ENCODE data around the gene MBTPS1. TPM values are rescaled to one million over a fixed set of nuclear protein-coding genes. Genes with fewer than 3 reads are reported as not detected.

The MBTPS1 gene
- total and polyA plus RNA-seq, 2 donors (not counting 1 experiment from before 2014, with no cell fraction given): 80.3 to 109 TPM

DNA sequence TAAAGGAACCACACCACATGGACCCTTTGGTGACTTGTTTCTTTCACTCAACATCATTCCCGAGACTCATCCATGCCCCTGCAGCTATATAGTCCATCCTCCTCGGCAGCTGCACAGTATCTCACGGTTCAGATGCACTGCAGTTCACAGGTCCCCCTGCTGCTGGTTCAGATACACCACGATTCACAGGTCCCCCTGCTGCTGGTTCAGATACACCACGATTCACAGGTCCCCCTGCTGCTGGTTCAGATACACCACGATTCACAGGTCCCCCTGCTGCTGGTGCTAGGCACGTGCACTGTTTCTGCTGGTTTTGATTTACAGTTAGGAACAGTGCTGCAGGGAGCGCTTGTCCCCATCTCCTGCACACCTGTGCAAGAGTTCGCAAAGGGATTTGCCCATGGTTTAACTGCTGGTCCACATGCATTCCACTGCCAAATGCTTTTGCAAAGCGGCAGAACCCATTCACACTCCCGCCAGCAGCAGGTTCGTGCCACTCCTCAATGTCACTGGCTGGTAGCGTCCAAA lies 24.5 kb upstream of the MBTPS1 start:
- H3K9ac ChIP-seq (ENCODE audit: insufficient read depth, low read length): no peak overlapping the region
- H3K79me2 ChIP-seq (ENCODE audit: control insufficient read depth, insufficient read depth, low read length): peaks cover 14% of the 10 kb centered on the region
- no peaks in the 10 kb centered on the region for H3K9me3 ChIP-seq (ENCODE audit: control insufficient read depth, insufficient read depth, low read depth, low read length)
- no peak overlapping the region for H3K4me2 ChIP-seq (ENCODE audit: extremely low read depth, insufficient read depth, low read length)
- H2AFZ ChIP-seq (ENCODE audit: low read length): no peak overlapping the region
- H4K20me1 ChIP-seq (ENCODE audit: control insufficient read depth, extremely low read depth, insufficient read depth, low read length): no peaks in the 10 kb centered on the region
- no peaks in the 10 kb centered on the region for H3K27me3 ChIP-seq (ENCODE audit: control insufficient read depth, insufficient read depth, low read length)
- peaks cover 2% of the 10 kb centered on the region for H3K4me1 ChIP-seq (ENCODE audit: control insufficient read depth, extremely low read depth, insufficient read depth, low read length)
- no peak for TF ChIP-seq EZH2 (IDR thresholded peaks at IDR 0.05; ENCODE audit: low read length, missing control alignments)
- TF ChIP-seq, protein P1, sequence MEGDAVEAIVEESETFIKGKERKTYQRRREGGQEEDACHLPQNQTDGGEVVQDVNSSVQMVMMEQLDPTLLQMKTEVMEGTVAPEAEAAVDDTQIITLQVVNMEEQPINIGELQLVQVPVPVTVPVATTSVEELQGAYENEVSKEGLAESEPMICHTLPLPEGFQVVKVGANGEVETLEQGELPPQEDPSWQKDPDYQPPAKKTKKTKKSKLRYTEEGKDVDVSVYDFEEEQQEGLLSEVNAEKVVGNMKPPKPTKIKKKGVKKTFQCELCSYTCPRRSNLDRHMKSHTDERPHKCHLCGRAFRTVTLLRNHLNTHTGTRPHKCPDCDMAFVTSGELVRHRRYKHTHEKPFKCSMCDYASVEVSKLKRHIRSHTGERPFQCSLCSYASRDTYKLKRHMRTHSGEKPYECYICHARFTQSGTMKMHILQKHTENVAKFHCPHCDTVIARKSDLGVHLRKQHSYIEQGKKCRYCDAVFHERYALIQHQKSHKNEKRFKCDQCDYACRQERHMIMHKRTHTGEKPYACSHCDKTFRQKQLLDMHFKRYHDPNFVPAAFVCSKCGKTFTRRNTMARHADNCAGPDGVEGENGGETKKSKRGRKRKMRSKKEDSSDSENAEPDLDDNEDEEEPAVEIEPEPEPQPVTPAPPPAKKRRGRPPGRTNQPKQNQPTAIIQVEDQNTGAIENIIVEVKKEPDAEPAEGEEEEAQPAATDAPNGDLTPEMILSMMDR (conservative IDR thresholded peaks at IDR 0.05 in 1 of 2, IDR thresholded peaks at IDR 0.05 in 1 of 2; ENCODE audit: low read depth in 1 of 2, low read length in 2 of 2): no peak
- H3K36me3 ChIP-seq (ENCODE audit: control insufficient read depth, insufficient read depth, low read length): no peaks in the 10 kb centered on the region
- no peak for DNase-seq (ENCODE audit: low read depth in 2 of 2)
- H3K4me3 ChIP-seq (replicated peaks in 1 of 4; ENCODE audit: control extremely low read depth in 1 of 4, insufficient read depth in 1 of 4, low read depth in 3 of 4, low read length in 4 of 4): no peak overlapping the region
- H3K27ac ChIP-seq (ENCODE audit: insufficient read depth, low read length): no peak overlapping the region

DNA sequence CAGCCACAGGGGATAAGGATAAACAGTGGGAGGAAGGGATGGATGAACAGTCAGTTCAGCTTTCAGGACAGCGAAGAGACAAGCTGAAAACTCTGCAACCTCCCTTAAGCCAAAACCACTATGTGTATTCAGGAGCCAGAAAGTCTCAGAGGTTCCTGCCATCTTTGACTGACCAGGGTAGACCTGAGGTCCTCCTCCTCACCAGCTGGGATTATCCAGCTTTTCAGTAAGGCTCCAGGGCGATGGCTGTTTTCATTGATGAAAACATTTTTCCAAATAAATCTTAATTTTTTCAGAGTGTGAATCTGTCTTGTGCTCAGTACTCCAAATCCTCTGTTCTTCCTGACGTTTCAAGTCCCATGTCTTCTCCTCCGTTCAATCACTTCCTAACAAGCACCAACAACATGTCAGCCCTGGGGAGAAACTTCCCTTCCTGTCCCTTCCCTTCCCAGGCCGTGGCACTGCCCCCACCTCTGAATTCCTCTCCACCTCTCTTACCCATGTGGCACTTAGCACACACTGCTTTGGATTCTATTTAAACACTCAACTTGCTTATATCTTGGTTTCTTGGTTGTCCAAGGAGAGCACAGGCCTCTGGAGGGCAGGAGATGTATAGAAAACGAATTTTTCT lies 23.0 kb upstream of the MBTPS1 start:
- Histone ChIP-seq H2AFZ (ENCODE audit: low read length) (no peak overlapping the region), H3K4me1 (ENCODE audit: control insufficient read depth, extremely low read depth, insufficient read depth, low read length) (no peaks in the 10 kb centered on the region), H3K36me3 (ENCODE audit: control insufficient read depth, insufficient read depth, low read length) (no peaks in the 10 kb centered on the region), H3K4me2 (ENCODE audit: extremely low read depth, insufficient read depth, low read length) (no peak overlapping the region), H3K9ac (ENCODE audit: insufficient read depth, low read length) (no peak overlapping the region), H3K4me3 (replicated peaks in 1 of 4; ENCODE audit: control extremely low read depth in 1 of 4, insufficient read depth in 1 of 4, low read depth in 3 of 4, low read length in 4 of 4) (no peak overlapping the region), H3K9me3 (ENCODE audit: control insufficient read depth, insufficient read depth, low read depth, low read length) (no peaks in the 10 kb centered on the region), H3K27ac (ENCODE audit: insufficient read depth, low read length) (no peak overlapping the region), H3K27me3 (ENCODE audit: control insufficient read depth, insufficient read depth, low read length) (no peaks in the 10 kb centered on the region), H4K20me1 (ENCODE audit: control insufficient read depth, extremely low read depth, insufficient read depth, low read length) (no peaks in the 10 kb centered on the region), H3K79me2 (ENCODE audit: control insufficient read depth, insufficient read depth, low read length) (peaks cover 14% of the 10 kb centered on the region)
- no peak for TF ChIP-seq EZH2 (IDR thresholded peaks at IDR 0.05; ENCODE audit: low read length, missing control alignments)
- DNase-seq (ENCODE audit: low read depth in 2 of 2): no peak

DNA sequence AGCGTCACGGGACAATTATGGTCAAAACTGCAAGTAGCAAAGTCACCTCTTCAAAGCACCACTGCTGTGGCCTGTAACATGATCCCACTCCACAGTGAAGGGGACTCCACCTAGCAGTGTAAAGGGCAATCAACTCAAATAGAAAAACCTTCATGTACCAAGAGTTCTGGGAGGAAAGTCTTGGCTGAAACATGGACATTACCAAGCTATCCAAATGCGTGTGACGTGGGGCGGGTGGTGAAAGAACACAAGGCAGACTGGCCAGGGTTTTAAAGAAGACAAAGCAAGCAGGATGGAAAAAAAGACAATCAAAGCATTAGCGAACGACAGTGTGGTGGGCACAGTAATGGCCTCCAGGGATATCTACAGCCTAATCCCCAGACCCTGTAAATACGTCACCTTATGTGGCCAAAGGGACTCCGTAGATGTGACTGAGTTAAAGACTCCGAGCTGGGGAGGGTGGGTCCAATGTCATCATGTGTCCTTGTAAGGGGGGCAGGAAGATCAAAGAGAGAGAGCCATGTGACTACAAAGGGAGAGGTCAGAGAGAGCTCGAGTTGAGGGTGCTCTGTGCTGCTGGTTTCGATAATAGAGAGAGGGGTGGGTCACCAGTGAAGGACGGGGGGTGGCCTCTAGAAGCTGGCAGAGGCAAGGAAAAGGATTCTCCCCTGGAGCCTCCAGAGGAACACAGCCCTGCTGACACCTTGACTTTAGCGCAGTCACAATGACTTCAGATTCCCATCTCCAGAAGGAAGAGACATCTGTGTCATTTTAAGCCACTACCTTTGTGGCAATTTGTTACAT lies 22.3 kb upstream of the MBTPS1 start:
- Histone ChIP-seq H4K20me1 (ENCODE audit: control insufficient read depth, extremely low read depth, insufficient read depth, low read length) (no peaks in the 10 kb centered on the region), H3K27me3 (ENCODE audit: control insufficient read depth, insufficient read depth, low read length) (no peaks in the 10 kb centered on the region), H3K79me2 (ENCODE audit: control insufficient read depth, insufficient read depth, low read length) (peaks cover 9% of the 10 kb centered on the region), H3K4me1 (ENCODE audit: control insufficient read depth, extremely low read depth, insufficient read depth, low read length) (no peaks in the 10 kb centered on the region), H3K4me3 (replicated peaks in 1 of 4; ENCODE audit: control extremely low read depth in 1 of 4, insufficient read depth in 1 of 4, low read depth in 3 of 4, low read length in 4 of 4) (no peak overlapping the region), H3K4me2 (ENCODE audit: extremely low read depth, insufficient read depth, low read length) (no peak overlapping the region), H2AFZ (ENCODE audit: low read length) (no peak overlapping the region), H3K36me3 (ENCODE audit: control insufficient read depth, insufficient read depth, low read length) (no peaks in the 10 kb centered on the region), H3K9me3 (ENCODE audit: control insufficient read depth, insufficient read depth, low read depth, low read length) (no peaks in the 10 kb centered on the region), H3K27ac (ENCODE audit: insufficient read depth, low read length) (no peak overlapping the region), H3K9ac (ENCODE audit: insufficient read depth, low read length) (no peak overlapping the region)
- DNase-seq (ENCODE audit: low read depth in 2 of 2): peak; percentile 54
- TF ChIP-seq, protein P1 (conservative IDR thresholded peaks at IDR 0.05 in 1 of 2, IDR thresholded peaks at IDR 0.05 in 1 of 2; ENCODE audit: low read depth in 1 of 2, low read length in 2 of 2): no peak
- TF ChIP-seq EZH2 (IDR thresholded peaks at IDR 0.05; ENCODE audit: low read length, missing control alignments): no peak

Data from fibroblast of lung (primary cell).